PC-9 (cell line): ENCODE results near the gene PDE4D. TPM values are rescaled to one million over a fixed set of nuclear protein-coding genes. Genes with fewer than 3 reads are reported as not detected.

ENCODE experiments used
- BruUV-seq: library from RNA; stranded (reverse); fragments of 400-500 nt; replicated peaks from 2 replicates; lab custom pipeline; 2021; lab: Mats Ljungman, UMichigan
- CTCF ChIA-PET: fragments of 300-600 bp; sonication (Branson Sonifier 250); formaldehyde crosslinking; loops from one replicate; lab custom pipeline; 2022; ENCODE audit warnings: antibody characterized with exemption; lab: Charles Lee
- POLR2A ChIA-PET: fragments of 300-600 bp; sonication (Branson Sonifier 250); formaldehyde crosslinking; loops from one replicate; lab custom pipeline; 2022; ENCODE audit warnings: antibody characterized with exemption; ENCODE audit not compliant: unreplicated experiment; lab: Charles Lee
- DNase-seq, 2 experiments: peaks; one replicate each; pipeline versions ENCODE4 v3.0.0 to v3.0.0-alpha.2; 2015 to 2022; ENCODE audit warnings: mixed read lengths in 1 of 2
- H2AFZ ChIP-seq: fragments of 200-600 bp; sonication (generic); 2 replicates; pipeline ENCODE4 v1.8.1; 2017; ENCODE audit warnings: antibody characterized with exemption
- H3F3A ChIP-seq: fragments of 200-600 bp; sonication (generic); 2 replicates; pipeline ENCODE4 v1.8.1; 2017; ENCODE audit warnings: antibody characterized with exemption, mild to moderate bottlenecking, low read depth; ENCODE audit not compliant: insufficient read depth
- H3K27ac ChIP-seq: fragments of 200-600 bp; sonication (generic); 2 replicates; pipeline ENCODE4 v1.6.1; 2016; ENCODE audit warnings: mixed run types
- H3K27me3 ChIP-seq: fragments of 200-600 bp; sonication (generic); 2 replicates; pipeline ENCODE4 v1.6.1; 2016; ENCODE audit warnings: low read depth, mixed run types; ENCODE audit not compliant: insufficient read depth
- H3K36me3 ChIP-seq: fragments of 200-600 bp; sonication (generic); 2 replicates; pipeline ENCODE4 v1.6.1; 2016; ENCODE audit warnings: low read depth, mixed run types
- H3K4me1 ChIP-seq: fragments of 200-600 bp; sonication (generic); replicated peaks from 2 replicates; pipeline ENCODE4 v1.6.1; 2016; ENCODE audit warnings: mixed run types; ENCODE audit not compliant: insufficient read depth
- H3K4me2 ChIP-seq: fragments of 200-600 bp; sonication (generic); 2 replicates; pipeline ENCODE4 v1.6.1; 2017; ENCODE audit warnings: mixed run types
- H3K4me3 ChIP-seq: fragments of 200-600 bp; sonication (generic); 2 replicates; pipeline ENCODE4 v1.6.1; 2016; ENCODE audit warnings: mixed run types
- H3K79me2 ChIP-seq: fragments of 200-600 bp; sonication (generic); 2 replicates; pipeline ENCODE4 v1.6.1; 2017; ENCODE audit warnings: low read depth, mixed run types
- H3K9me2 ChIP-seq: fragments of 200-600 bp; sonication (generic); 2 replicates; pipeline ENCODE4 v1.8.1; 2017; ENCODE audit warnings: mild to moderate bottlenecking; ENCODE audit not compliant: insufficient read depth
- H3K9me3 ChIP-seq: fragments of 200-600 bp; sonication (generic); 2 replicates; pipeline ENCODE4 v1.8.1; 2016; ENCODE audit warnings: low read depth; ENCODE audit not compliant: insufficient read depth
- H4K20me1 ChIP-seq: fragments of 200-600 bp; sonication (generic); 2 replicates; pipeline ENCODE4 v1.8.1; 2017; ENCODE audit not compliant: insufficient read depth
- EZH2 ChIP-seq: fragments of 200-600 bp; sonication (generic); IDR thresholded peaks from 2 replicates; pipeline ENCODE4 v1.8.0; 2017; ENCODE audit warnings: antibody characterized with exemption, low read depth
- intact Hi-C: fragments of 100-400 bp; cut with micrococcal nuclease; formaldehyde crosslinking; loops from one replicate; pipeline ENCODE4 v1.10.0; 2022; ENCODE audit not compliant: unreplicated experiment
- total RNA-seq: library from RNA; stranded (reverse); gene quantifications from 2 replicates; pipeline ENCODE4 v1.2.3, GENCODE V29; 2021
- TF ChIP-seq, protein P1 (sequence below): fragments of 200-600 bp; sonication (generic); conservative IDR thresholded peaks from 2 replicates; pipeline ENCODE4 v1.6.1; 2017; ENCODE audit warnings: mixed run types, antibody characterized with exemption, mild to moderate bottlenecking, moderate library complexity

PDE4D gene
- total RNA-seq, 1 experiment from 2014 or later: 9.8 TPM

DNA sequence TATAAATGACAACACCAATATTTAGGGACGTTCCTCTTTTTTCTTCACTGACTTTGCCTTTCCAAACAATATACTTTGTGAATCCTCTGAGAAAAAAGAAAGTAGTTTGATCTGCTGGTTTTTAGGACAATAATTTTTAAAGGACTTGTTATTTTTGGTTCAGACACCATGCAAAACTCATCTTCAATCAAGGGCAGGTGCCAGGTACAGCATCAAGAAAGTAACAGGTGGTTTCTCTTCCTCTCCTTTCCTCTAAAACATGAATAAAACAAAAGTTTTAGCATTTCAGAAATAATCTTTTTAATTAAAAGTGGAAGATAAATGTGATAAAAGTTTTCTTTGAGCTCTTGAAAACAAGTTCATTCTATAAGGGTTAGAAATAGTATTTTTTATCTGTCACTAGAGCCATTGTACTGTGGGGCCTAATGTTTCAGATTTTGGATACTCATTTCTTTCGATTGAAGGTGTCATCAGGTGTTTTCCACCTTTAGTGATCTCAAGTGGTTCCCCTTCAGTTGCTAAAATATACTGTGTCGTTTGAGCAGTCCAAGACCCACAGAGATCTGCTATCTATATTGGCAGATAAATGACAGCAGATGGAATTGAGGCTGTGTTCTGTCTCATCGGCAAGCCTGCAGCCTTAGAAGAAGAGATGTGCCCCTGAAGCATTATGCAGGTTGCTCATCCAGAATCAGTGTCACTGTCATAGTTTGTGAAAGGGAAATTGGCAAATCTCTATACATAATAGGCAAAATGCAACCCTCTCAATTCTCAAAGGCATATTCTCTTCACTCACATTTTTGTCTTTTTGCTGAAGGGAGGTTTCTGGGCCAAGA is 499.7 kb downstream of the PDE4D start:
- CTCF ChIA-PET: no interaction called here
- no peak overlapping the region for H3K27ac ChIP-seq
- no peaks in the 10 kb centered on the region for H3K9me2 ChIP-seq
- H2AFZ ChIP-seq: no peak overlapping the region
- no peaks in the 10 kb centered on the region for H4K20me1 ChIP-seq
- H3K4me2 ChIP-seq: no peak overlapping the region
- DNase-seq: no peak
- TF ChIP-seq, protein P1, sequence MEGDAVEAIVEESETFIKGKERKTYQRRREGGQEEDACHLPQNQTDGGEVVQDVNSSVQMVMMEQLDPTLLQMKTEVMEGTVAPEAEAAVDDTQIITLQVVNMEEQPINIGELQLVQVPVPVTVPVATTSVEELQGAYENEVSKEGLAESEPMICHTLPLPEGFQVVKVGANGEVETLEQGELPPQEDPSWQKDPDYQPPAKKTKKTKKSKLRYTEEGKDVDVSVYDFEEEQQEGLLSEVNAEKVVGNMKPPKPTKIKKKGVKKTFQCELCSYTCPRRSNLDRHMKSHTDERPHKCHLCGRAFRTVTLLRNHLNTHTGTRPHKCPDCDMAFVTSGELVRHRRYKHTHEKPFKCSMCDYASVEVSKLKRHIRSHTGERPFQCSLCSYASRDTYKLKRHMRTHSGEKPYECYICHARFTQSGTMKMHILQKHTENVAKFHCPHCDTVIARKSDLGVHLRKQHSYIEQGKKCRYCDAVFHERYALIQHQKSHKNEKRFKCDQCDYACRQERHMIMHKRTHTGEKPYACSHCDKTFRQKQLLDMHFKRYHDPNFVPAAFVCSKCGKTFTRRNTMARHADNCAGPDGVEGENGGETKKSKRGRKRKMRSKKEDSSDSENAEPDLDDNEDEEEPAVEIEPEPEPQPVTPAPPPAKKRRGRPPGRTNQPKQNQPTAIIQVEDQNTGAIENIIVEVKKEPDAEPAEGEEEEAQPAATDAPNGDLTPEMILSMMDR: no peak
- no peak for TF ChIP-seq EZH2
- no peaks in the 10 kb centered on the region for H3K9me3 ChIP-seq
- H3K4me1 ChIP-seq: no peaks in the 10 kb centered on the region
- BruUV-seq: no TSS peak
- H3K36me3 ChIP-seq: no peaks in the 10 kb centered on the region
- POLR2A ChIA-PET: no interaction called here
- intact Hi-C loops: no loop called here
- H3K79me2 ChIP-seq: no peaks in the 10 kb centered on the region
- H3F3A ChIP-seq: no peaks in the 10 kb centered on the region
- H3K27me3 ChIP-seq: no peaks in the 10 kb centered on the region
- no peak overlapping the region for H3K4me3 ChIP-seq

DNA sequence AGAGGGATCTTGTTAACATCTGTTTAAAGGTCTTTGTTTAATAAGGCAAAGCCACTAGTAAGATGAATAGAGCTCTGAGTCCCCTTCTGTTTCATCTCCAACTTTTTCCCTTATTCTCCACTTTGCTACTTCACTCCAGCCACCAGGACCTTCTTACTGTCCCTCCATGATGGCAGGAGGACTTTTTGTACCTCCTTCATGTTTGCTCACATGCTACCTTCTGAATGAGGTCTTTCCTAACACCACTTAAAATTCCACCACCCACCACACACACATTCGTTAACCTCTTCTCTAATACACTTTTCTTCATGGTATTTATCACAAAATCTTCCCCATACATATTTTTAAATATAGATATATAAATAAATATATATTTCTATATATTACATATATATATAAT is 501.9 kb downstream of the PDE4D start:
- Histone ChIP-seq H3K4me2 (no peak overlapping the region), H3F3A (no peaks in the 10 kb centered on the region), H3K27ac (no peak overlapping the region), H3K9me3 (no peaks in the 10 kb centered on the region), H3K4me3 (no peak overlapping the region), H4K20me1 (no peaks in the 10 kb centered on the region), H3K9me2 (no peaks in the 10 kb centered on the region), H3K36me3 (no peaks in the 10 kb centered on the region), H3K4me1 (no peaks in the 10 kb centered on the region), H2AFZ (no peak overlapping the region), H3K27me3 (no peaks in the 10 kb centered on the region), H3K79me2 (no peaks in the 10 kb centered on the region)
- no TSS peak for BruUV-seq
- ChIA-PET CTCF (no interaction called here), POLR2A (no interaction called here)
- no peak for DNase-seq
- TF ChIP-seq, protein P1: no peak
- no peak for TF ChIP-seq EZH2
- intact Hi-C loops: loop anchor here (2.0 kb wide), 1 partner anchor 281 kb away; no protein-coding TSS in a partner anchor

- H3F3A ChIP-seq: no peaks in the 10 kb centered on the region
- H3K4me1 ChIP-seq: no peaks in the 10 kb centered on the region
- intact Hi-C loops: loop anchor here (1.0 to 2.0 kb wide), 3 partner anchors 282 to 408 kb away; no protein-coding TSS in a partner anchor
- BruUV-seq: no TSS peak
- ChIA-PET POLR2A (no interaction called here), CTCF (interaction anchor here (0.7 kb wide), 1 partner anchor 409 kb away, joined by 3 read pairs; no protein-coding TSS in a partner anchor)
- H3K79me2 ChIP-seq: no peaks in the 10 kb centered on the region
- no peak for TF ChIP-seq EZH2
- TF ChIP-seq, protein P1: no peak
- no peaks in the 10 kb centered on the region for H3K27me3 ChIP-seq
- no peak for DNase-seq
- H3K9me2 ChIP-seq: no peaks in the 10 kb centered on the region
- no peaks in the 10 kb centered on the region for H4K20me1 ChIP-seq
- no peaks in the 10 kb centered on the region for H3K9me3 ChIP-seq
- H3K4me2 ChIP-seq: no peak overlapping the region
- no peak overlapping the region for H2AFZ ChIP-seq
- H3K27ac ChIP-seq: no peak overlapping the region
- H3K4me3 ChIP-seq: no peak overlapping the region
- no peaks in the 10 kb centered on the region for H3K36me3 ChIP-seq
Measured at GRCh38 chr5:59390989-59391388, 502.5 kb downstream of the PDE4D start.
